Measurements from ENCODE around the gene LRIT2. TPM values are rescaled to one million over a fixed set of nuclear protein-coding genes. Genes with fewer than 3 reads are reported as not detected.

LRIT2 gene
- total RNA-seq, 2 experiments from 2014 or later: not detected

GRCh38 chr10:84226616-84227015, 1.3 kb upstream of the LRIT2 start:
- BruUV-seq (replicated peaks): no TSS peak
- CTCF ChIA-PET (ENCODE audit: unreplicated experiment): interaction anchor here (0.6 kb wide), 1 partner anchor 338 kb away, joined by 3 read pairs; no protein-coding TSS in a partner anchor
- Histone ChIP-seq H4K20me1 (ENCODE audit: insufficient read depth, low read length) (no peaks in the 10 kb centered on the region), H3K36me3 (ENCODE audit: insufficient read depth, low read length) (no peaks in the 10 kb centered on the region), H3K4me3 (ENCODE audit: low read depth, low read length, poor library complexity, severe bottlenecking) (no peak overlapping the region), H3K27ac (ENCODE audit: low read depth, low read length, poor library complexity, severe bottlenecking) (no peak overlapping the region), H3K4me2 (ENCODE audit: low read length) (no peak overlapping the region), H3K9me3 (ENCODE audit: low read length) (no peaks in the 10 kb centered on the region), H3K9me2 (ENCODE audit: insufficient read depth, low read length) (no peaks in the 10 kb centered on the region), H3K4me1 (ENCODE audit: insufficient read depth, low read length, poor library complexity, severe bottlenecking) (no peaks in the 10 kb centered on the region), H3K79me2 (ENCODE audit: insufficient read depth, low read depth, low read length) (no peaks in the 10 kb centered on the region), H2AFZ (ENCODE audit: low read length) (no peak overlapping the region)
- POLR2A ChIA-PET: no interaction called here
- intact Hi-C loops (cut with micrococcal nuclease; ENCODE audit: unreplicated experiment): no loop called here
- no peak for DNase-seq (ENCODE audit: low spot score)
- TF ChIP-seq CTCF (conservative IDR thresholded peaks at IDR 0.05; ENCODE audit: low read length) (no peak), EZH2phosphoT487 (IDR thresholded peaks at IDR 0.05; ENCODE audit: borderline replicate concordance, low read depth, low read length) (no peak)

GRCh38 chr10:84224411-84225028, 824 bp downstream of the LRIT2 start:
- no peak overlapping the region for H3K4me2 ChIP-seq (ENCODE audit: low read length)
- POLR2A ChIA-PET: no interaction called here
- no peak for TF ChIP-seq EZH2phosphoT487 (IDR thresholded peaks at IDR 0.05; ENCODE audit: borderline replicate concordance, low read depth, low read length)
- no peak for TF ChIP-seq CTCF (conservative IDR thresholded peaks at IDR 0.05; ENCODE audit: low read length)
- no peak overlapping the region for H2AFZ ChIP-seq (ENCODE audit: low read length)
- no peak overlapping the region for H3K4me3 ChIP-seq (ENCODE audit: low read depth, low read length, poor library complexity, severe bottlenecking)
- no peaks in the 10 kb centered on the region for H3K9me3 ChIP-seq (ENCODE audit: low read length)
- no peaks in the 10 kb centered on the region for H4K20me1 ChIP-seq (ENCODE audit: insufficient read depth, low read length)
- no peaks in the 10 kb centered on the region for H3K4me1 ChIP-seq (ENCODE audit: insufficient read depth, low read length, poor library complexity, severe bottlenecking)
- no TSS peak for BruUV-seq (replicated peaks)
- intact Hi-C loops (cut with micrococcal nuclease; ENCODE audit: unreplicated experiment): no loop called here
- CTCF ChIA-PET (ENCODE audit: unreplicated experiment): no interaction called here
- DNase-seq (ENCODE audit: low spot score): peak; percentile 7
- no peaks in the 10 kb centered on the region for H3K36me3 ChIP-seq (ENCODE audit: insufficient read depth, low read length)
- H3K9me2 ChIP-seq (ENCODE audit: insufficient read depth, low read length): no peaks in the 10 kb centered on the region
- H3K79me2 ChIP-seq (ENCODE audit: insufficient read depth, low read depth, low read length): no peaks in the 10 kb centered on the region
- H3K27ac ChIP-seq (ENCODE audit: low read depth, low read length, poor library complexity, severe bottlenecking): no peak overlapping the region

- no peaks in the 10 kb centered on the region for H3K9me2 ChIP-seq (ENCODE audit: insufficient read depth, low read length)
- no peaks in the 10 kb centered on the region for H3K9me3 ChIP-seq (ENCODE audit: low read length)
- H3K27ac ChIP-seq (ENCODE audit: low read depth, low read length, poor library complexity, severe bottlenecking): no peak overlapping the region
- H3K4me2 ChIP-seq (ENCODE audit: low read length): no peak overlapping the region
- BruUV-seq (replicated peaks): no TSS peak
- no peaks in the 10 kb centered on the region for H4K20me1 ChIP-seq (ENCODE audit: insufficient read depth, low read length)
- H2AFZ ChIP-seq (ENCODE audit: low read length): no peak overlapping the region
- TF ChIP-seq CTCF (conservative IDR thresholded peaks at IDR 0.05; ENCODE audit: low read length) (no peak), EZH2phosphoT487 (IDR thresholded peaks at IDR 0.05; ENCODE audit: borderline replicate concordance, low read depth, low read length) (no peak)
- DNase-seq (ENCODE audit: low spot score): no peak
- no peaks in the 10 kb centered on the region for H3K4me1 ChIP-seq (ENCODE audit: insufficient read depth, low read length, poor library complexity, severe bottlenecking)
- H3K79me2 ChIP-seq (ENCODE audit: insufficient read depth, low read depth, low read length): no peaks in the 10 kb centered on the region
- ChIA-PET POLR2A (no interaction called here), CTCF (ENCODE audit: unreplicated experiment) (no interaction called here)
- intact Hi-C loops (cut with micrococcal nuclease; ENCODE audit: unreplicated experiment): no loop called here
- H3K36me3 ChIP-seq (ENCODE audit: insufficient read depth, low read length): no peaks in the 10 kb centered on the region
- H3K4me3 ChIP-seq (ENCODE audit: low read depth, low read length, poor library complexity, severe bottlenecking): no peak overlapping the region
Observed at GRCh38 chr10:84221916-84222315, 3.4 kb downstream of the LRIT2 start.
